K562 (cell line): Measurements from ENCODE around the gene PHF12. TPM values are rescaled to one million over a fixed set of nuclear protein-coding genes. Genes with fewer than 3 reads are reported as not detected.

Experiments used
- E2F3 ChIP-seq: fragments of 250-450 bp; sonication (Bioruptor Pico); IDR thresholded peaks from 2 replicates; pipeline ENCODE4 v1.4.0; 2020; ENCODE audit warnings: mild to moderate bottlenecking
- ILK ChIP-seq: fragments of 450-650 bp; IDR thresholded peaks from 2 replicates; pipeline ENCODE4 v1.6.1; 2016; ENCODE audit warnings: missing genetic modification characterization, low read depth, mild to moderate bottlenecking, missing compliant biosample characterization, moderate library complexity, borderline replicate concordance
- NFYB ChIP-seq: IDR thresholded peaks from 2 replicates; pipeline ENCODE4 v1.6.1; 2011; ENCODE audit warnings: mild to moderate bottlenecking, moderate library complexity; ENCODE audit not compliant: insufficient read length; ENCODE audit errors: extremely low read depth
- RBM15 ChIP-seq: fragments of 200-400 bp; formaldehyde crosslinking; IDR thresholded peaks from 2 replicates; pipeline ENCODE4 v1.6.1; 2018; ENCODE audit warnings: mild to moderate bottlenecking, low read length, moderate library complexity; ENCODE audit not compliant: insufficient read depth
- SPI1 ChIP-seq: IDR thresholded peaks from 2 replicates; pipeline ENCODE4 v1.6.1; 2011; ENCODE audit warnings: low read depth, low read length, control low read depth, borderline replicate concordance
- TAF9B ChIP-seq: fragments of 450-650 bp; IDR thresholded peaks from 2 replicates; pipeline ENCODE4 v1.6.1; 2018; ENCODE audit warnings: mild to moderate bottlenecking; ENCODE audit not compliant: partially characterized antibody
- TCF3 ChIP-seq: sonication (generic); formaldehyde crosslinking; IDR thresholded peaks from 2 replicates; pipeline ENCODE4 v1.4.0; 2020; ENCODE audit warnings: mild to moderate bottlenecking, missing genetic modification reagents
- ZNF316 ChIP-seq: fragments of 450-650 bp; IDR thresholded peaks from 2 replicates; pipeline ENCODE4 v1.6.1; 2016
- ZNF764 ChIP-seq: fragments of 250-450 bp; sonication (Bioruptor Pico); IDR thresholded peaks from 2 replicates; pipeline ENCODE4 v1.4.0; 2020; ENCODE audit warnings: low read depth, mild to moderate bottlenecking, moderate library complexity
- polyA plus RNA-seq, 8 experiments: library from polyadenylated mRNA; depleted of rRNA in 4 of 8; stranded (reverse) in 5 of 8; unstranded in 3 of 8; fragments of >200 nt; fragmentation: Nextera tagmentation in 2 of 8; fragmentation: Illumina TruSeq in 1 of 8; extraction: Ambion mirVana in 2 of 8; extraction: Trizol in 1 of 8; gene quantifications; 2 replicates each; pipeline versions ENCODE4 v1.2.1 to v1.2.3, GENCODE V29; 2011 to 2014; ENCODE audit warnings: inconsistent platforms in 1 of 8, missing spikeins in 1 of 8
- total RNA-seq, 7 experiments: library from RNA; depleted of rRNA in 6 of 7; stranded (reverse); fragments of >200 nt in 6 of 7; fragmentation: Illumina TruSeq in 2 of 7; extraction: Trizol in 2 of 7; gene quantifications; 2 replicates each; pipeline versions ENCODE4 v1.2.1 to v1.2.3, GENCODE V29; 2011 to 2021; ENCODE audit warnings: low replicate concordance in 1 of 7
- TF ChIP-seq, protein P1 (sequence below): fragments of 250-450 bp; sonication (Bioruptor Pico); IDR thresholded peaks from 2 replicates; pipeline ENCODE4 v1.9.0; 2021; ENCODE audit warnings: mild to moderate bottlenecking
- TF ChIP-seq, protein P2 (sequence below): sonication (generic); formaldehyde crosslinking; IDR thresholded peaks from 2 replicates; pipeline ENCODE4 v1.8.1; 2022; ENCODE audit warnings: missing genetic modification reagents
- TF ChIP-seq, protein P3 (sequence below): fragments of 250-450 bp; sonication (Bioruptor Pico); IDR thresholded peaks from 2 replicates; pipeline ENCODE4 v1.4.0; 2020; ENCODE audit warnings: mild to moderate bottlenecking
- TF ChIP-seq, protein P4 (sequence below): fragments of 250-450 bp; sonication (Bioruptor Pico); IDR thresholded peaks from 2 replicates; pipeline ENCODE4 v1.5.0; 2022; ENCODE audit warnings: mild to moderate bottlenecking
- TF ChIP-seq, protein P5 (sequence below): sonication (generic); formaldehyde crosslinking; IDR thresholded peaks from 2 replicates; pipeline ENCODE4 v1.8.0; 2022; ENCODE audit warnings: mild to moderate bottlenecking, missing genetic modification reagents
- TF ChIP-seq, protein P6 (sequence below): fragments of 450-650 bp; IDR thresholded peaks from 2 replicates; pipeline ENCODE4 v1.6.1; 2016; ENCODE audit warnings: missing biosample characterization, missing genetic modification characterization

PHF12 gene
- total and polyA plus RNA-seq, 9 of the 15 experiments (the other 6 are each of a cell fraction or from before 2014, with no cell fraction given), result 0.82 to 31.3 (median 13.5) TPM

DNA sequence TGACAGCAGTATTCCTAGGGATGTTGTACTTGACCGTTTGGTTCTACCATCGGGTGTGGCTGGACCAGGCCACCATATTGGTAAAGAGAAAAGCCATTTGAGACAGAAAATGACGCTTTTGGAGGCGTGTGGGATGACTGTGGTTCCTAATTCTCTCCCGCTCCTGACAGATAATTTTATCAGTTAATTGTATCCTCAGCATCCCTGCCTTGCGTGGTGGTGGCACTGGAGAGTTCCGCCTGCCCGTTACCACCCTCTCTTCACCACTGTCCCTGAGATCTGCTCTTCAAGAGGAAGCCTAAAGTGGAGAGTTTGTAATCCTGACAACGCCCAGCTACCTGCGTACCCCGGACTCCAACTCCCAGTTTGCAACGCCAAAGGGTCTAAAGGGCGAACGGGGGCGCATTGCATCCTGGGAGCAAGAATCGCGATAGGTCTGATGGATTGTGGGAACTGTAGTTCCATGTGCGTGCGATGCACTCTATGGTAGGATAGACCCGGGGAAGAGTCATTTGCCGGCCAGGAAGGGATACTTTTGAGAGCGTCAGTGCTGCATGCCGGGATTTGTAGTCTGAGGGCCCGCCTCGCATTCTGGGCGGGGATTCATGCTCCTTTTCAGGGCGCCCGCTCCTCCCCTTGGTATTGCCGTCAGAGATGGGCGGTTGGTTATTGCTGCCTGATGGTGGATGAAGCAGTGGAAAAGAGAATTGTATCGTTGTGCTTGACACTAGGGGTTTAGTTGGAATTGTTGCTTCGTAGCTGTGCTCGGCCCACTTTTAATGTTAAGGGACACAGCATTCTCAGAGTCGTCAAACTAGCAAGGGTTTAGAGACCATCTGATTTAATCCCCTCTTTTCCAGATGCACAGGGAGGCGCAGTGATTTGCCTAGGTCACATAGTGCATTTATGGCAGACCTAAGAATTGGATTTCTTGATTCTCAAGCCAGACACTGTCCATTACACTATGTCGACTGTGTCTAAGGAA, 965 bp upstream of the PHF12 start (continued):
- TF ChIP-seq, protein P1, sequence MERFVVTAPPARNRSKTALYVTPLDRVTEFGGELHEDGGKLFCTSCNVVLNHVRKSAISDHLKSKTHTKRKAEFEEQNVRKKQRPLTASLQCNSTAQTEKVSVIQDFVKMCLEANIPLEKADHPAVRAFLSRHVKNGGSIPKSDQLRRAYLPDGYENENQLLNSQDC (CRISPR knock-in tag), result peak; percentile 32; the same call in 1 of the 2 replicates
- TF ChIP-seq ZNF764 (no peak), NFYB (no peak), TCF3 (peak; percentile 6; the same call in 1 of the 2 replicates), SPI1 (no peak), RBM15 (no peak), E2F3 (CRISPR knock-in tag) (no peak), ZNF316 (no peak), ILK (tag) (no peak), TAF9B (peak; percentile 84)
- TF ChIP-seq, protein P2, sequence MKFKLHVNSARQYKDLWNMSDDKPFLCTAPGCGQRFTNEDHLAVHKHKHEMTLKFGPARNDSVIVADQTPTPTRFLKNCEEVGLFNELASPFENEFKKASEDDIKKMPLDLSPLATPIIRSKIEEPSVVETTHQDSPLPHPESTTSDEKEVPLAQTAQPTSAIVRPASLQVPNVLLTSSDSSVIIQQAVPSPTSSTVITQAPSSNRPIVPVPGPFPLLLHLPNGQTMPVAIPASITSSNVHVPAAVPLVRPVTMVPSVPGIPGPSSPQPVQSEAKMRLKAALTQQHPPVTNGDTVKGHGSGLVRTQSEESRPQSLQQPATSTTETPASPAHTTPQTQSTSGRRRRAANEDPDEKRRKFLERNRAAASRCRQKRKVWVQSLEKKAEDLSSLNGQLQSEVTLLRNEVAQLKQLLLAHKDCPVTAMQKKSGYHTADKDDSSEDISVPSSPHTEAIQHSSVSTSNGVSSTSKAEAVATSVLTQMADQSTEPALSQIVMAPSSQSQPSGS (CRISPR knock-in tag), result no peak
- TF ChIP-seq, protein P3, sequence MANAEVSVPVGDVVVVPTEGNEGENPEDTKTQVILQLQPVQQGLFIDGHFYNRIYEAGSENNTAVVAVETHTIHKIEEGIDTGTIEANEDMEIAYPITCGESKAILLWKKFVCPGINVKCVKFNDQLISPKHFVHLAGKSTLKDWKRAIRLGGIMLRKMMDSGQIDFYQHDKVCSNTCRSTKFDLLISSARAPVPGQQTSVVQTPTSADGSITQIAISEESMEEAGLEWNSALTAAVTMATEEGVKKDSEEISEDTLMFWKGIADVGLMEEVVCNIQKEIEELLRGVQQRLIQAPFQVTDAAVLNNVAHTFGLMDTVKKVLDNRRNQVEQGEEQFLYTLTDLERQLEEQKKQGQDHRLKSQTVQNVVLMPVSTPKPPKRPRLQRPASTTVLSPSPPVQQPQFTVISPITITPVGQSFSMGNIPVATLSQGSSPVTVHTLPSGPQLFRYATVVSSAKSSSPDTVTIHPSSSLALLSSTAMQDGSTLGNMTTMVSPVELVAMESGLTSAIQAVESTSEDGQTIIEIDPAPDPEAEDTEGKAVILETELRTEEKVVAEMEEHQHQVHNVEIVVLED (CRISPR knock-in tag), result peak; percentile 78
- TF ChIP-seq, protein P4, sequence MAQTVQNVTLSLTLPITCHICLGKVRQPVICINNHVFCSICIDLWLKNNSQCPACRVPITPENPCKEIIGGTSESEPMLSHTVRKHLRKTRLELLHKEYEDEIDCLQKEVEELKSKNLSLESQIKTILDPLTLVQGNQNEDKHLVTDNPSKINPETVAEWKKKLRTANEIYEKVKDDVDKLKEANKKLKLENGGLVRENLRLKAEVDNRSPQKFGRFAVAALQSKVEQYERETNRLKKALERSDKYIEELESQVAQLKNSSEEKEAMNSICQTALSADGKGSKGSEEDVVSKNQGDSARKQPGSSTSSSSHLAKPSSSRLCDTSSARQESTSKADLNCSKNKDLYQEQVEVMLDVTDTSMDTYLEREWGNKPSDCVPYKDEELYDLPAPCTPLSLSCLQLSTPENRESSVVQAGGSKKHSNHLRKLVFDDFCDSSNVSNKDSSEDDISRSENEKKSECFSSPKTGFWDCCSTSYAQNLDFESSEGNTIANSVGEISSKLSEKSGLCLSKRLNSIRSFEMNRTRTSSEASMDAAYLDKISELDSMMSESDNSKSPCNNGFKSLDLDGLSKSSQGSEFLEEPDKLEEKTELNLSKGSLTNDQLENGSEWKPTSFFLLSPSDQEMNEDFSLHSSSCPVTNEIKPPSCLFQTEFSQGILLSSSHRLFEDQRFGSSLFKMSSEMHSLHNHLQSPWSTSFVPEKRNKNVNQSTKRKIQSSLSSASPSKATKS (CRISPR knock-in tag), result no peak
- TF ChIP-seq, protein P5, sequence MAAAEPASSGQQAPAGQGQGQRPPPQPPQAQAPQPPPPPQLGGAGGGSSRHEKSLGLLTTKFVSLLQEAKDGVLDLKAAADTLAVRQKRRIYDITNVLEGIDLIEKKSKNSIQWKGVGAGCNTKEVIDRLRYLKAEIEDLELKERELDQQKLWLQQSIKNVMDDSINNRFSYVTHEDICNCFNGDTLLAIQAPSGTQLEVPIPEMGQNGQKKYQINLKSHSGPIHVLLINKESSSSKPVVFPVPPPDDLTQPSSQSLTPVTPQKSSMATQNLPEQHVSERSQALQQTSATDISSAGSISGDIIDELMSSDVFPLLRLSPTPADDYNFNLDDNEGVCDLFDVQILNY (CRISPR knock-in tag), result no peak
- TF ChIP-seq, protein P6, sequence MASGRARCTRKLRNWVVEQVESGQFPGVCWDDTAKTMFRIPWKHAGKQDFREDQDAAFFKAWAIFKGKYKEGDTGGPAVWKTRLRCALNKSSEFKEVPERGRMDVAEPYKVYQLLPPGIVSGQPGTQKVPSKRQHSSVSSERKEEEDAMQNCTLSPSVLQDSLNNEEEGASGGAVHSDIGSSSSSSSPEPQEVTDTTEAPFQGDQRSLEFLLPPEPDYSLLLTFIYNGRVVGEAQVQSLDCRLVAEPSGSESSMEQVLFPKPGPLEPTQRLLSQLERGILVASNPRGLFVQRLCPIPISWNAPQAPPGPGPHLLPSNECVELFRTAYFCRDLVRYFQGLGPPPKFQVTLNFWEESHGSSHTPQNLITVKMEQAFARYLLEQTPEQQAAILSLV (tag), result no peak
